Astrocyte of the spinal cord (primary cell): ENCODE data around the gene LIMA1.
"Not testable (repeated sequence)": the region's sequence is repeated elsewhere in the genome, so short reads cannot be mapped to it uniquely, and the experiment has no call there.

Experiments
- DNase-seq: peaks from one replicate; pipeline ENCODE4 v3.0.0; 2011; ENCODE audit warnings: low read depth, low spot score
- H3K4me3 ChIP-seq: 2 replicates; pipeline ENCODE4 v1.5.1; 2011; ENCODE audit warnings: low read depth, mild to moderate bottlenecking, low read length, moderate library complexity
- in situ Hi-C: cut with HindIII; loops from 2 replicates; pipeline ENCODE4 v1.10.0; 2017; ENCODE audit warnings: low sequenced_read_pairs
- TF ChIP-seq, protein P1 (sequence below): IDR thresholded peaks from 2 replicates; pipeline ENCODE4 v1.5.1; 2012; ENCODE audit warnings: low read depth, mild to moderate bottlenecking, low read length, inconsistent platforms

LIMA1 gene

GRCh38 chr12:50302686-50303085 lies 19.4 kb upstream of the LIMA1 start:
- in situ Hi-C loops = no loop called here
- no peak for DNase-seq
- TF ChIP-seq, protein P1, sequence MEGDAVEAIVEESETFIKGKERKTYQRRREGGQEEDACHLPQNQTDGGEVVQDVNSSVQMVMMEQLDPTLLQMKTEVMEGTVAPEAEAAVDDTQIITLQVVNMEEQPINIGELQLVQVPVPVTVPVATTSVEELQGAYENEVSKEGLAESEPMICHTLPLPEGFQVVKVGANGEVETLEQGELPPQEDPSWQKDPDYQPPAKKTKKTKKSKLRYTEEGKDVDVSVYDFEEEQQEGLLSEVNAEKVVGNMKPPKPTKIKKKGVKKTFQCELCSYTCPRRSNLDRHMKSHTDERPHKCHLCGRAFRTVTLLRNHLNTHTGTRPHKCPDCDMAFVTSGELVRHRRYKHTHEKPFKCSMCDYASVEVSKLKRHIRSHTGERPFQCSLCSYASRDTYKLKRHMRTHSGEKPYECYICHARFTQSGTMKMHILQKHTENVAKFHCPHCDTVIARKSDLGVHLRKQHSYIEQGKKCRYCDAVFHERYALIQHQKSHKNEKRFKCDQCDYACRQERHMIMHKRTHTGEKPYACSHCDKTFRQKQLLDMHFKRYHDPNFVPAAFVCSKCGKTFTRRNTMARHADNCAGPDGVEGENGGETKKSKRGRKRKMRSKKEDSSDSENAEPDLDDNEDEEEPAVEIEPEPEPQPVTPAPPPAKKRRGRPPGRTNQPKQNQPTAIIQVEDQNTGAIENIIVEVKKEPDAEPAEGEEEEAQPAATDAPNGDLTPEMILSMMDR = no peak

GRCh38 chr12:50297996-50298395 lies 14.7 kb upstream of the LIMA1 start:
- no peak overlapping the region for H3K4me3 ChIP-seq
- TF ChIP-seq, protein P1 = no peak
- no peak for DNase-seq
- in situ Hi-C loops = no loop called here

More at GRCh38 chr12:50302686-50303085, 19.4 kb upstream of the LIMA1 start:
- H3K4me3 ChIP-seq = no peak overlapping the region

- no peak for DNase-seq
- in situ Hi-C loops = no loop called here
- TF ChIP-seq, protein P1 = no peak
- no peak overlapping the region for H3K4me3 ChIP-seq
Observed at GRCh38 chr12:50297027-50297426, 13.7 kb upstream of the LIMA1 start.

GRCh38 chr12:50296554-50296953 lies 13.2 kb upstream of the LIMA1 start:
- TF ChIP-seq, protein P1 = no peak
- no peak for DNase-seq
- in situ Hi-C loops = no loop called here
- no peak overlapping the region for H3K4me3 ChIP-seq

DNA sequence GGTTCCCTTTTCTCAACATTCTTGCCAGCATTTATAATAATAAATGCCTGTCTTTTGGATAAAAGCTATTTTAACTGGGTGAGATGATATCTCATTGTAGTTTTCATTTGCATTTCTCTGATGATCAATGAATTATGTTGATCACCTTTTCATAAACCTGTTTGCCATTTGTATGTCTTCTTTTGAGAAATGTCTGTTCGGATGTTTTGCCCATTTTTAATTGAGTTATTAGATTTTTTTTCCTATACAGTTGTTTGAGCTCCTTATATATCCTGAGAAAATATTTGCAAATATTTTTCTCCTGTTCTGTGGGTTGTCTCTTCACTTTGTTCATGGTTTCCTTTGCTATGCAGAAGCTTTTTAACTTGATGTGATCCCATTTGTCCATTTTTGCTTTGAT lies 8.1 kb upstream of the LIMA1 start:
- TF ChIP-seq, protein P1 = no peak
- DNase-seq = no peak
- H3K4me3 ChIP-seq = no peak overlapping the region
- in situ Hi-C loops = no loop called here

GRCh38 chr12:50290692-50291091 lies 7.4 kb upstream of the LIMA1 start:
- in situ Hi-C loops, H3K4me3 ChIP-seq, DNase-seq: not testable (repeated sequence)

DNA sequence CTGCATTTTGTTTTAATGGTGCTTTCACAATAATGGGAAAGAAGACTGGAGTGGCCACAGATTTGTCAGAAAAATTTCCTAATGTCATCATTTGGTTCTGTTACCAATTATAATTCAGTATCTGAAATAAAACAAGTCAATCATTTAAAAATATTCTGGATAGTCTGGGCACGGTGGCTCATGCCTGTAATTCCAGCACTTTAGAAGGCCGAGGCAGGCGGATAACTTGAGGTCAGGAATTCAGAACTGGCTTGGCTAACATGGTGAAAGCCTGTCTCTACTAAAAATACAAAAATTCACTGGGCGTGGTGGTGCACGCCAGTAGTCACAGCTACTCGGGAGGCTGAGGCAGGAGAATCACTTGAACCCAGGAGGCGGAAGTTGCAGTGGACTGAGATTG lies 4.0 kb upstream of the LIMA1 start:
- TF ChIP-seq, protein P1 = no peak
- no peak for DNase-seq

More for the DNA sequence above, 4.0 kb upstream of the LIMA1 start:
- in situ Hi-C loops = no loop called here
- no peak overlapping the region for H3K4me3 ChIP-seq
